Choroid plexus epithelial cell (primary cell): ENCODE results near the gene RELN.
A peak's percentile ranks its signal among the peaks of the same experiment; 100 is the strongest.

ENCODE experiments used
- DNase-seq: peaks from one replicate; pipeline ENCODE4 v3.0.0-alpha.2; 2010; ENCODE audit warnings: low read depth
- H3K4me3 ChIP-seq: 2 replicates; pipeline ENCODE4 v1.5.1; 2011; ENCODE audit warnings: low read depth, mild to moderate bottlenecking, control low read depth, low read length, moderate library complexity
- CTCF ChIP-seq: conservative IDR thresholded peaks from 2 replicates; pipeline ENCODE4 v1.5.1; 2011; ENCODE audit warnings: low read depth, mild to moderate bottlenecking, control low read depth, inconsistent platforms, low read length, moderate library complexity

RELN gene

GRCh38 chr7:103626776-103627175, 362.7 kb downstream of the RELN start:
- DNase-seq, result peak; percentile 25
- H3K4me3 ChIP-seq, result no peak overlapping the region
- no peak for TF ChIP-seq CTCF

DNA sequence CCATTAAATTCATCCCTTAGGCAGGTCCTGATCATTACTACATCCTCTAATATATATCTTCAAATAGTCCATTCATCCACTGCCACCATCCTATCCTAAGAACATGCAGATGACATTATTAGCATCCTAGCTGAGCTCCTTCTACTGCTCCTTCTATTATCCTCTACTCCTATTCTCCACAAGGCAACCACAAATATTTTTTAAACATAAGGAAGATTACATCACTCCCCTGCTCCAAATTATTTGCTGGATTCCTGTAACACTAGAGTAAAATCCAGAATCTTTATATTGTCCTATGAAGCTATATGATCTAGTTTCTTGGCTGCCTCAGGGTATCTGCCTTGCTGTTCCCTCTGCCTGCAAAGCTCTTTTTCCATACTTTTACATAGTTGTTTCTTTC, 367.2 kb downstream of the RELN start:
- no peak overlapping the region for H3K4me3 ChIP-seq
- TF ChIP-seq CTCF, result no peak
- no peak for DNase-seq

DNA sequence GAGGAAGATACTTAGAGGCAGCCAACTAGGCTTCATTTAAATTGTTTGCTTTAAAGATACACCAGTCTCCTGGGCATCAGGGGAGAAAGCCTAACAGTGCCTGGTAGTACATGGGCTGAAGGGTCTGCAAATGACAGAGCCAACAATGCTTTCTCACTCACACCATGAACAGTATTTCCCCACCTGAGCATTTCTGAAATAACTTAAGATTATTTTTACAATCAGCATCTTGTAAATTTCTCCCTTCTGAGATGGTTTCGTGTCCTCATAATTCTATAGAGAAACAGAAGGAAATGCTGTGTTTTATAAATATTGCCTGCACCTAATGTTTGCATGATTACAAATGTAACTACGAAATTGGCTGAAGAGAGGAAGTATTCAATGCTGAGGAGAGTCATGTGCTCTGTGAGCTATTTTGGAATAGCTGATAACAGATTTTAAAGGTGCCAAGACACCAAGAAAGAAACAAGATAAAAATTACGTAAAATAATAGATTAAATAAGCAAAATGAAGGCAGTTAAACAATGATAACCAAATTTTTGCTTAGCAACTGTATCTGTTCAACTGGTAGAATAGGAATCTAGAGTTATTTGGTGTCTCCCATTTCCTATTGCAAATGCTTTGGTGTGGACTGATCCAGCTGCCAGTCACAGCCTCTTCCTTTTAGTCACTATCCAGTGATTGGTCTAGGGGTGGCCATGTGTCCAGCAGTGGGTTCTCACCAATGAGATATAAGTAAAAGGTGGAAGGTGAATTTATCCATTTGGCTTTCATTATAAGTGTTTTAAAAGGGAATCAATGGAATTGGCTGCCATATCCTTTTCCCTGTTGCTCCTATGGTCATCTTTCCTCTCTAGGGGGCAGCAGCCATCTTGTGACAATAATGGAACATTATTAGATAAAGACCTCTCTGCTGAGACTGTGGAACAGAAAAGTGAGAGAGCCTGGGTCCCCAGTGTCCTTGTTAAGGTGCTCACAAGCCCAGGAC, 375.5 kb downstream of the RELN start:
- DNase-seq, result peak; percentile 48

GRCh38 chr7:103609778-103610177, 379.7 kb downstream of the RELN start:
- DNase-seq, result no peak
- TF ChIP-seq CTCF, result no peak
- no peak overlapping the region for H3K4me3 ChIP-seq

More for the DNA sequence above, 375.5 kb downstream of the RELN start:
- H3K4me3 ChIP-seq, result no peak overlapping the region
- TF ChIP-seq CTCF, result peak; percentile 57

GRCh38 chr7:103605640-103606039, 383.8 kb downstream of the RELN start:
- no peak for TF ChIP-seq CTCF
- no peak overlapping the region for H3K4me3 ChIP-seq
- no peak for DNase-seq

GRCh38 chr7:103598326-103598905, 391.0 kb downstream of the RELN start:
- TF ChIP-seq CTCF, result no peak
- no peak overlapping the region for H3K4me3 ChIP-seq
- DNase-seq, result no peak
